HCT116 (cell line): Measurements from ENCODE around the gene ARPC5.

Experiments used
- CBX3 ChIP-seq: IDR thresholded peaks from 2 replicates; pipeline ENCODE4 v1.6.1; 2012; ENCODE audit warnings: low read depth
- CEBPB ChIP-seq: IDR thresholded peaks from 2 replicates; pipeline ENCODE4 v1.6.1; 2012; ENCODE audit warnings: low read depth
- CTCF ChIP-seq, 3 experiments: fragments of 200-600 bp in 1 of 3; sonication (generic) in 1 of 3; IDR thresholded peaks in 2 of 3; conservative IDR thresholded peaks in 1 of 3; 2 replicates each; pipeline ENCODE4 v1.5.1; 2012 to 2017; ENCODE audit warnings: low read depth in 2 of 3, low read length in 2 of 3, antibody characterized with exemption in 1 of 3, borderline replicate concordance in 1 of 3, control low read depth in 1 of 3, mild to moderate bottlenecking in 1 of 3, mixed read lengths in 1 of 3, mixed run types in 1 of 3, moderate library complexity in 1 of 3; ENCODE audit not compliant: insufficient read depth in 1 of 3
- EGR1 ChIP-seq: IDR thresholded peaks from 2 replicates; pipeline ENCODE4 v1.6.1; 2012; ENCODE audit warnings: low read depth
- EZH2 ChIP-seq: fragments of 200-600 bp; sonication (generic); IDR thresholded peaks from 2 replicates; pipeline ENCODE4 v1.6.1; 2017; ENCODE audit warnings: antibody characterized with exemption, mixed run types
- EZH2phosphoT487 ChIP-seq: fragments of 200-600 bp; IDR thresholded peaks from 2 replicates; pipeline ENCODE4 v1.6.1; 2018; ENCODE audit warnings: antibody characterized with exemption, borderline replicate concordance
- POLR2AphosphoS5 ChIP-seq: IDR thresholded peaks from 2 replicates; pipeline ENCODE4 v1.6.1; 2011; ENCODE audit warnings: mild to moderate bottlenecking, low read depth, low read length, moderate library complexity
- RAD21 ChIP-seq: IDR thresholded peaks from 2 replicates; pipeline ENCODE4 v1.6.1; 2012; ENCODE audit warnings: low read depth, mild to moderate bottlenecking
- SRF ChIP-seq: IDR thresholded peaks from 2 replicates; pipeline ENCODE4 v1.6.1; 2012; ENCODE audit warnings: low read depth
- YY1 ChIP-seq: IDR thresholded peaks from 2 replicates; pipeline ENCODE4 v1.6.1; 2011; ENCODE audit warnings: low read length, low read depth, moderate library complexity, mild to moderate bottlenecking; ENCODE audit not compliant: insufficient replicate concordance; ENCODE audit errors: extremely low read depth
- ZNF274 ChIP-seq: fragments of 200-500 bp; sonication (Bioruptor generic); IDR thresholded peaks from 2 replicates; pipeline ENCODE4 v1.6.1; 2014; ENCODE audit warnings: mild to moderate bottlenecking, low read depth, low read length, inconsistent platforms

- TF ChIP-seq CTCF (IDR thresholded peaks at IDR 0.05 in 2 of 3, conservative IDR thresholded peaks at IDR 0.05 in 1 of 3; ENCODE audit: borderline replicate concordance in 1 of 3, insufficient read depth in 1 of 3, low read depth in 2 of 3, low read length in 2 of 3) (no peak), YY1 (no peak), RAD21 (no peak), SRF (no peak), EZH2phosphoT487 (no peak), EZH2 (no peak), POLR2AphosphoS5 (no peak), ZNF274 (no peak), CEBPB (no peak), CBX3 (no peak), EGR1 (no peak)
Measured at GRCh38 chr1:183571678-183572268, 63.8 kb downstream of the ARPC5 start.
